Keratinocyte (primary cell): Measurements from ENCODE around the gene UGT1A4. TPM values are rescaled to one million over a fixed set of nuclear protein-coding genes. Genes with fewer than 3 reads are reported as not detected.

Source experiments
- DNase-seq: peaks from one replicate; pipeline ENCODE4 v3.0.0-alpha.2; 2011; ENCODE audit warnings: low read depth, missing footprints, low spot score
- FAIRE-seq: peaks from 2 replicates; lab custom pipeline; 2011; peaks lifted over from hg19 to GRCh38; lab: Jason Lieb, UNC
- H2AFZ ChIP-seq: 2 replicates; pipeline ENCODE4 v1.6.0; 2012; ENCODE audit warnings: low read length, control low read depth, inconsistent platforms; ENCODE audit not compliant: control insufficient read depth
- H3K27ac ChIP-seq: 2 replicates; pipeline ENCODE4 v1.5.1; 2011; ENCODE audit warnings: low read length; ENCODE audit not compliant: control insufficient read depth, insufficient read depth
- H3K27me3 ChIP-seq: 3 replicates; pipeline ENCODE4 v1.6.0; 2011; ENCODE audit warnings: low read length; ENCODE audit not compliant: control insufficient read depth, insufficient read depth; ENCODE audit errors: extremely low read depth
- H3K36me3 ChIP-seq, 2 experiments: 2 replicates in 1 of 2; 3 replicates in 1 of 2; pipeline ENCODE4 v1.5.1; 2011; ENCODE audit warnings: low read length in 2 of 2, mild to moderate bottlenecking in 1 of 2; ENCODE audit not compliant: control insufficient read depth in 2 of 2, insufficient read depth in 2 of 2; ENCODE audit errors: extremely low read depth in 1 of 2
- H3K4me1 ChIP-seq: 3 replicates; pipeline ENCODE4 v1.5.1; 2011; ENCODE audit warnings: low read length; ENCODE audit not compliant: control insufficient read depth, insufficient read depth; ENCODE audit errors: extremely low read depth
- H3K4me2 ChIP-seq: 3 replicates; pipeline ENCODE4 v1.6.0; 2011; ENCODE audit warnings: low read depth, low read length; ENCODE audit not compliant: control insufficient read depth, insufficient read depth; ENCODE audit errors: extremely low read depth
- H3K4me3 ChIP-seq, 3 experiments: fragments of 200-600 bp in 1 of 3; sonication (generic) in 1 of 3; 2 replicates in 2 of 3; 3 replicates in 1 of 3; pipeline ENCODE4 v1.5.1; 2011 to 2016; ENCODE audit warnings: low read length in 3 of 3, mild to moderate bottlenecking in 3 of 3, control low read depth in 2 of 3, inconsistent platforms in 1 of 3, low read depth in 1 of 3, mixed read lengths in 1 of 3, mixed run types in 1 of 3, moderate library complexity in 1 of 3; ENCODE audit not compliant: control insufficient read depth in 2 of 3, insufficient read depth in 2 of 3; ENCODE audit errors: extremely low read depth in 1 of 3
- H3K79me2 ChIP-seq: 2 replicates; pipeline ENCODE4 v1.6.0; 2012; ENCODE audit warnings: low read length; ENCODE audit not compliant: control insufficient read depth, insufficient read depth
- H3K9ac ChIP-seq: 3 replicates; pipeline ENCODE4 v1.6.0; 2011; ENCODE audit warnings: low read length; ENCODE audit not compliant: control insufficient read depth, insufficient read depth; ENCODE audit errors: extremely low read depth
- H3K9me1 ChIP-seq: 3 replicates; pipeline ENCODE4 v1.6.0; 2011; ENCODE audit warnings: low read length; ENCODE audit not compliant: control insufficient read depth, insufficient read depth; ENCODE audit errors: extremely low read depth
- H3K9me3 ChIP-seq: 2 replicates; pipeline ENCODE4 v1.5.1; 2012; ENCODE audit warnings: low read depth, low read length; ENCODE audit not compliant: control insufficient read depth
- H4K20me1 ChIP-seq: 3 replicates; pipeline ENCODE4 v1.6.0; 2011; ENCODE audit warnings: low read length; ENCODE audit not compliant: control insufficient read depth, insufficient read depth; ENCODE audit errors: extremely low read depth
- EZH2 ChIP-seq: IDR thresholded peaks from one replicate; pipeline ENCODE4 v1.6.1; 2012; ENCODE audit warnings: inconsistent platforms, mild to moderate bottlenecking, low read length, moderate library complexity
- dilution Hi-C: fragments of 300-500 bp; cut with MboI; formaldehyde crosslinking; loops from one replicate; pipeline ENCODE4 v1.7.0; 2020; ENCODE audit warnings: low sequenced_read_pairs; ENCODE audit not compliant: extremely low pct_ligation_motif_present
- polyA plus RNA-seq, 5 experiments: library from polyadenylated mRNA; depleted of rRNA in 3 of 5; stranded (reverse) in 3 of 5; stranded (forward) in 1 of 5; unstranded in 1 of 5; fragments of >200 nt; gene quantifications; 1 replicate in 1 of 5; 2 replicates in 3 of 5; 3 replicates in 1 of 5; pipeline versions ENCODE4 v1.2.1 to v1.2.3, GENCODE V29; 2011 to 2012; ENCODE audit warnings: missing spikeins in 2 of 5, low read depth in 1 of 5, low replicate concordance in 1 of 5
- TF ChIP-seq, protein P1 (sequence below), 3 experiments: IDR thresholded peaks in 1 of 3; conservative IDR thresholded peaks in 1 of 3; optimal IDR thresholded peaks in 1 of 3; 2 replicates in 2 of 3; 3 replicates in 1 of 3; pipeline versions ENCODE3 to v1.5.1; 2011; ENCODE audit warnings: low read length in 3 of 3, mild to moderate bottlenecking in 3 of 3, moderate library complexity in 2 of 3, control low read depth in 1 of 3, inconsistent platforms in 1 of 3; ENCODE audit not compliant: insufficient read depth in 2 of 3; ENCODE audit errors: extremely low read depth in 1 of 3

The UGT1A4 gene
- polyA plus RNA-seq, 1 donor (not counting 4 experiments of a cell fraction or from before 2014, with no cell fraction given), result 2.4 TPM

DNA sequence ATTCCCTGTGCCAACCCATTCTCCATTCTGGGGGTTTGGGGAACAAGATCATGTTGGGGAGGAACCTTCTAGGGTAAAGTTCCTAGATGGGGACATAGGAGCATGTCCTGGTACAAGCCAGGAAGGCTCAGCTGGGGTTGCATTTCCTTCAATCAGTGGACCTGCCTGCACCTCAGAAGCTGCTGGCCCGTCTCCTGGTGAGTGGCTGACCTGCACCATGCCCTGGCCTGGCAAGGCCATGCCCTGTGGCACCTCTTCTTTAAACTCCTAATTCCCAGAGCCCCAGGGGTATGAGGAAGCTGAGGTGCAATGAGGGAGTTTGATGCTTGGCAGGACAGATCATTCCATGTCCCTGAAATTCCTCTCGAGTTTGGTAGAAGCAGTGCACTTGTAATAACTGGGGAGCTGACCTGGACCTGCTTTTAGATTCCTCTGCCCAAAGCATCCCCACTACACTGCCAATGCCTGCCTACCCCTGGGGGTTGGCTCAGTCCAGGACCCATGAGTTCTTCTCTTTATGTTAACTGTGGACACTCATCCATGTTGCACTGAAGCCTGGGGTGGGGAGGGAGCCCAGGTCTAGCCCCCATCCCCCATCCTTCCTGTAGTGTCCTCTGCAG lies 84.9 kb downstream of the UGT1A4 start:
- no peak for DNase-seq
- dilution Hi-C loops, result no loop called here
- no peaks in the 10 kb centered on the region for H3K9me3 ChIP-seq
- no peak overlapping the region for H3K27ac ChIP-seq
- H3K79me2 ChIP-seq, result no peaks in the 10 kb centered on the region
- no peaks in the 10 kb centered on the region for H3K9me1 ChIP-seq
- no peak overlapping the region for H3K4me2 ChIP-seq
- TF ChIP-seq EZH2, result no peak
- TF ChIP-seq, protein P1, sequence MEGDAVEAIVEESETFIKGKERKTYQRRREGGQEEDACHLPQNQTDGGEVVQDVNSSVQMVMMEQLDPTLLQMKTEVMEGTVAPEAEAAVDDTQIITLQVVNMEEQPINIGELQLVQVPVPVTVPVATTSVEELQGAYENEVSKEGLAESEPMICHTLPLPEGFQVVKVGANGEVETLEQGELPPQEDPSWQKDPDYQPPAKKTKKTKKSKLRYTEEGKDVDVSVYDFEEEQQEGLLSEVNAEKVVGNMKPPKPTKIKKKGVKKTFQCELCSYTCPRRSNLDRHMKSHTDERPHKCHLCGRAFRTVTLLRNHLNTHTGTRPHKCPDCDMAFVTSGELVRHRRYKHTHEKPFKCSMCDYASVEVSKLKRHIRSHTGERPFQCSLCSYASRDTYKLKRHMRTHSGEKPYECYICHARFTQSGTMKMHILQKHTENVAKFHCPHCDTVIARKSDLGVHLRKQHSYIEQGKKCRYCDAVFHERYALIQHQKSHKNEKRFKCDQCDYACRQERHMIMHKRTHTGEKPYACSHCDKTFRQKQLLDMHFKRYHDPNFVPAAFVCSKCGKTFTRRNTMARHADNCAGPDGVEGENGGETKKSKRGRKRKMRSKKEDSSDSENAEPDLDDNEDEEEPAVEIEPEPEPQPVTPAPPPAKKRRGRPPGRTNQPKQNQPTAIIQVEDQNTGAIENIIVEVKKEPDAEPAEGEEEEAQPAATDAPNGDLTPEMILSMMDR (optimal IDR thresholded peaks at IDR 0.05 in 1 of 3, IDR thresholded peaks at IDR 0.05 in 1 of 3, conservative IDR thresholded peaks at IDR 0.05 in 1 of 3; ENCODE audit: extremely low read depth in 1 of 3, insufficient read depth in 2 of 3, low read length in 3 of 3), result no peak
- H2AFZ ChIP-seq, result no peak overlapping the region
- FAIRE-seq, result no peak
- peaks cover 5% of the 10 kb centered on the region for H3K4me1 ChIP-seq
- H4K20me1 ChIP-seq, result no peaks in the 10 kb centered on the region
- H3K9ac ChIP-seq, result no peak overlapping the region
- peaks cover 10% of the 10 kb centered on the region for H3K27me3 ChIP-seq
- no peak overlapping the region for H3K4me3 ChIP-seq
- no peaks in the 10 kb centered on the region for H3K36me3 ChIP-seq

DNA sequence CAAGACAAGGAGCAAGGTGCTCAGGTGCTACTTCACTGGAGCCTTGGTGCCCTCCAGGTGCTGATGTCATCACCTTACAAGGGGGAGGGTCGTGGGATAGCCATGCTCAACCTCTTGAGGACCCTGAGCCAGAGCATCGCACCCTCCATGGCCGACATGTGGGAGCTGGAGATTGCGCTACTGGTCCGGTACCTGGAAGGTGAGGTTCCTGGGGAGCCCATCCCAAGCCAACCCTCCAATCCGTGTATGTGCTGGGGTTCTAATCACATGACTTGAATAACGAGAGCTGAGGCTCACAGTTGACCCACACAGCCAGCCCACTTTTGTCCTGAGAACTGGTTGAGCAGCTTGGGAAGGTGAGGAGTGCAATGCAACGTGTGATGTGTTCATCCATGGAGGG lies 85.5 kb downstream of the UGT1A4 start:
- no peaks in the 10 kb centered on the region for H3K36me3 ChIP-seq
- no peak for FAIRE-seq

More for the DNA sequence above, 85.5 kb downstream of the UGT1A4 start:
- Histone ChIP-seq H2AFZ (no peak overlapping the region), H4K20me1 (no peaks in the 10 kb centered on the region), H3K9me3 (no peaks in the 10 kb centered on the region), H3K4me3 (no peak overlapping the region), H3K9me1 (no peaks in the 10 kb centered on the region), H3K9ac (no peak overlapping the region), H3K27me3 (peaks cover 10% of the 10 kb centered on the region), H3K4me2 (no peak overlapping the region), H3K4me1 (peaks cover 5% of the 10 kb centered on the region), H3K27ac (no peak overlapping the region), H3K79me2 (no peaks in the 10 kb centered on the region)
- dilution Hi-C loops, result no loop called here
- TF ChIP-seq EZH2, result no peak
- TF ChIP-seq, protein P1 (optimal IDR thresholded peaks at IDR 0.05 in 1 of 3, IDR thresholded peaks at IDR 0.05 in 1 of 3, conservative IDR thresholded peaks at IDR 0.05 in 1 of 3; ENCODE audit: extremely low read depth in 1 of 3, insufficient read depth in 2 of 3, low read length in 3 of 3), result no peak
- DNase-seq, result no peak
